Upper lobe of left lung (tissue), 6 donors: ENCODE results near the gene BAIAP2L1. TPM values are rescaled to one million over a fixed set of nuclear protein-coding genes. Genes with fewer than 3 reads are reported as not detected.
A peak's percentile ranks its signal among the peaks of the same experiment; 100 is the strongest.
"Not testable (repeated sequence)": the region's sequence is repeated elsewhere in the genome, so short reads cannot be mapped to it uniquely, and the experiment has no call there.

ENCODE experiments used
- ATAC-seq, 2 donors: fragments of 200-7000 bp; cut with Tn5 transposase; one replicate each; pipeline ENCODE4 v1.9.1; 2022; ENCODE audit warnings: mild to moderate bottlenecking in 2 of 2, moderate library complexity in 2 of 2; ENCODE audit not compliant: low FRiP score in 2 of 2
- DNase-seq, 2 donors: peaks; one replicate each; pipeline ENCODE4 v3.0.0-alpha.2; 2019 to 2020
- H3K27ac ChIP-seq, 4 donors: fragments of 200-600 bp; sonication (generic); one replicate each; pipeline ENCODE4 v1.5.1; 2016 to 2019
- H3K27me3 ChIP-seq, 4 donors: fragments of 200-600 bp; sonication (generic); one replicate each; pipeline ENCODE4 v1.5.1; 2017 to 2019
- H3K36me3 ChIP-seq, 4 donors: fragments of 200-600 bp; sonication (generic); one replicate each; pipeline ENCODE4 v1.5.1; 2016 to 2019
- H3K4me1 ChIP-seq, 4 donors: fragments of 200-600 bp; sonication (generic); one replicate each; pipeline ENCODE4 v1.5.1; 2018 to 2019
- H3K4me3 ChIP-seq, 4 donors: fragments of 200-600 bp; sonication (generic); one replicate each; pipeline ENCODE4 v1.5.1; 2017 to 2019; ENCODE audit warnings: mild to moderate bottlenecking in 2 of 4, moderate library complexity in 1 of 4
- H3K9me3 ChIP-seq, 4 donors: fragments of 200-600 bp; sonication (generic); one replicate each; pipeline ENCODE4 v1.5.1; 2018 to 2019
- EP300 ChIP-seq, 4 donors: sonication (generic); formaldehyde crosslinking; IDR thresholded peaks; one replicate each; pipeline ENCODE4 v1.5.1; 2017; ENCODE audit warnings: antibody characterized with exemption in 4 of 4, control low read depth in 2 of 4
- POLR2A ChIP-seq, 4 donors: fragments of 450-650 bp; IDR thresholded peaks; one replicate each; pipeline ENCODE4 v1.5.1; 2016 to 2017; ENCODE audit warnings: antibody characterized with exemption in 4 of 4, mild to moderate bottlenecking in 2 of 4
- POLR2AphosphoS5 ChIP-seq, 2 donors: sonication (generic); formaldehyde crosslinking; IDR thresholded peaks; one replicate each; pipeline ENCODE4 v1.5.1; 2017; ENCODE audit warnings: antibody characterized with exemption in 2 of 2
- WGBS, 2 donors: methylation state at CpG; one replicate each; pipeline ENCODE4 v1.1.5; 2017 to 2018; 5-methylcytosine and 5-hydroxymethylcytosine counted together
- total RNA-seq, 6 donors: library from RNA; depleted of rRNA in 4 of 6; stranded (reverse); fragments of >200 nt in 4 of 6; gene quantifications; one replicate each; pipeline versions ENCODE4 v1.1.0 to v1.2.1, GENCODE V29; 2016 to 2021
- TF ChIP-seq, protein P1 (sequence below), 6 experiments: fragments of 450-650 bp in 4 of 6; fragments of 200-600 bp in 2 of 6; sonication (generic) in 2 of 6; IDR thresholded peaks; one replicate each; pipeline ENCODE4 v1.5.1; 2016 to 2019; ENCODE audit warnings: antibody characterized with exemption in 6 of 6
- donor health status: DM: no; HTN: no; CAD: no; lungs with moderate emphysema.
- donor health status: DM: no; HTN: yes; CAD: no; lungs with severe emphysema.

The BAIAP2L1 gene
- total RNA-seq, 6 donors from 2014 or later = 20.2 to 35.6 (median 26.6) TPM

DNA sequence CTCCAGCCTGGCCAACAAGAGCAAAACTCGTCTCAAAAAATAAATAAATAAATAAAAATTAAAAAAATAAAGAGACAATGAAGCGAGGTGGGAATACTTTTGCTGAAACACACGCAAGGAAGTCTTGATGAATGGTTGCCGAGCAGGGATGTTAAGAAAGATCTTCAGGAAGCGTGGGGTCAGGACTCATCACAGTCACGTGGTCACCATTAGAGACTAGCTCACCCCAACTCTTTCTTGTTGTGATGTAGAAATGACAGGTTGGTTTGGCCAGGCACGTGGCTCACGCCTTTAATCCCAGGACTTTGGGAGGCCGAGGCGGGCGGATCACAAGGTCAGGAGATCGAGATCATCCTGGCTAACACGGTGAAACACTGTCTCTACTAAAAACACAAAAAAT is 28.9 kb upstream of the BAIAP2L1 start:
- Histone ChIP-seq H3K4me1 (no peaks in the 10 kb centered on the region), H3K27ac (no peak overlapping the region), H3K9me3 (no peaks in the 10 kb centered on the region), H3K4me3 (no peak overlapping the region), H3K27me3 (no peaks in the 10 kb centered on the region), H3K36me3 (no peaks in the 10 kb centered on the region)
- ATAC-seq = no peak
- WGBS, 2 donors = 82 to 87% methylated on average over 13 of the region's 13 CpGs
- no peak for DNase-seq
- TF ChIP-seq POLR2AphosphoS5 (IDR thresholded peaks at IDR 0.05) (no peak), EP300 (IDR thresholded peaks at IDR 0.05) (no peak), POLR2A (IDR thresholded peaks at IDR 0.05) (no peak)
- TF ChIP-seq, protein P1, sequence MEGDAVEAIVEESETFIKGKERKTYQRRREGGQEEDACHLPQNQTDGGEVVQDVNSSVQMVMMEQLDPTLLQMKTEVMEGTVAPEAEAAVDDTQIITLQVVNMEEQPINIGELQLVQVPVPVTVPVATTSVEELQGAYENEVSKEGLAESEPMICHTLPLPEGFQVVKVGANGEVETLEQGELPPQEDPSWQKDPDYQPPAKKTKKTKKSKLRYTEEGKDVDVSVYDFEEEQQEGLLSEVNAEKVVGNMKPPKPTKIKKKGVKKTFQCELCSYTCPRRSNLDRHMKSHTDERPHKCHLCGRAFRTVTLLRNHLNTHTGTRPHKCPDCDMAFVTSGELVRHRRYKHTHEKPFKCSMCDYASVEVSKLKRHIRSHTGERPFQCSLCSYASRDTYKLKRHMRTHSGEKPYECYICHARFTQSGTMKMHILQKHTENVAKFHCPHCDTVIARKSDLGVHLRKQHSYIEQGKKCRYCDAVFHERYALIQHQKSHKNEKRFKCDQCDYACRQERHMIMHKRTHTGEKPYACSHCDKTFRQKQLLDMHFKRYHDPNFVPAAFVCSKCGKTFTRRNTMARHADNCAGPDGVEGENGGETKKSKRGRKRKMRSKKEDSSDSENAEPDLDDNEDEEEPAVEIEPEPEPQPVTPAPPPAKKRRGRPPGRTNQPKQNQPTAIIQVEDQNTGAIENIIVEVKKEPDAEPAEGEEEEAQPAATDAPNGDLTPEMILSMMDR (IDR thresholded peaks at IDR 0.05) = no peak

- TF ChIP-seq POLR2AphosphoS5 (IDR thresholded peaks at IDR 0.05) (no peak), POLR2A (IDR thresholded peaks at IDR 0.05) (no peak), EP300 (IDR thresholded peaks at IDR 0.05) (no peak)
- TF ChIP-seq, protein P1 (IDR thresholded peaks at IDR 0.05) = no peak
- no peaks in the 10 kb centered on the region for H3K36me3 ChIP-seq
- ATAC-seq (no peak), DNase-seq (no peak)
- H3K4me1 ChIP-seq = peaks cover 2 to 10% (median 8%) of the 10 kb centered on the region in 4 donors
- no peaks in the 10 kb centered on the region for H3K9me3 ChIP-seq
- WGBS, 2 donors = 82 to 93% methylated on average over 2 of the region's 2 CpGs
- H3K4me3 ChIP-seq = no peak overlapping the region
- no peaks in the 10 kb centered on the region for H3K27me3 ChIP-seq
- no peak overlapping the region for H3K27ac ChIP-seq
Observed at GRCh38 chr7:98423043-98423442, 22.2 kb upstream of the BAIAP2L1 start.

- H3K36me3 ChIP-seq = no peaks in the 10 kb centered on the region
- no peaks in the 10 kb centered on the region for H3K9me3 ChIP-seq
- DNase-seq (peak; percentile 85 to 90), ATAC-seq (peak; percentile 72 to 90)
- H3K27ac ChIP-seq = no peak overlapping the region
- H3K4me3 ChIP-seq = no peak overlapping the region
- 34 to 52% methylated on average over 16 to 26 of the region's 27 CpGs for WGBS, 2 donors
- H3K27me3 ChIP-seq = no peaks in the 10 kb centered on the region
- peaks cover 2 to 20% (median 13%) of the 10 kb centered on the region in 4 donors for H3K4me1 ChIP-seq
- TF ChIP-seq, protein P1 (IDR thresholded peaks at IDR 0.05) = peak; percentile 59 to 91 (median 80)
- no peak for TF ChIP-seq POLR2AphosphoS5 (IDR thresholded peaks at IDR 0.05)
Observed at GRCh38 chr7:98420966-98421612, 20.2 kb upstream of the BAIAP2L1 start.

DNA sequence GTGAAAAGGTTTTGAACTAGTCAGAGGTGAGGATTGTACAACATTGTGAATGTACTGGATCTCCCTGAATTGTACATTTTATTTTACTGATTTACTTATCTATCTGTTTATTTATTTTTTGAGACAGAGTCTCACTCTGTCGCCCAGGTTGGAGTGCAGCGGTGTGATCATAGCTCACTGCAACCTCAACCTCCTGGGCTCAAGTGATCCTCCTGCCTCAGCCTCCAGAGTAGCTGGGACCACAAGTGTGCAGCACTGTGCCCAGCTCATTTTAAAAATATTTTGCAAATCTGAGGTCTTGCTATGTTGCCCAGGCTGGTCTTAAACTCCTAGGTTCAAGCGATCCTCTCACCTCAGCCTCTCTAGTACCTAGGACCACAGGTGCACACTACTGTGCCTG is 19.1 kb upstream of the BAIAP2L1 start:
- peaks cover 2 to 20% (median 13%) of the 10 kb centered on the region in 4 donors for H3K4me1 ChIP-seq
- WGBS, 2 donors = 90 to 91% methylated on average over 3 of the region's 3 CpGs
- not testable (repeated sequence) for H3K27ac ChIP-seq

DNA sequence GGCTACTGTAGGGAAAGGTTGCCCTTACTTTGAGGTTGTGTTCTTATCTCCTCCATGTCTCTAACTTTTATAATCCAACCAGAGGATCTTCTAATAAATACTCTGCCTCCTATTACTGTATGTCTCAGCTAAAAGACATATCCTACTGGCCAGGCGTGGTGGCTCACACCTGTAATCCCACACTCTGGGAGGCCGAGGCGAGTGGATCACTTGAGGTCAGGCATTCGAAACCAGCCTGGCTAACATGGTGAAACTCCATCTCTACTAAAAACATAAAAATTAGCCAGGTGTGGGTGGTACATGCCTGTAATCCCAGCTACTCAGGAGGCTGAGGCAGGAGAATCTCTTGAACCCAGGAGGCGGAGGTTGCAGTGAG is 18.4 kb upstream of the BAIAP2L1 start:
- not testable (repeated sequence) for H3K27me3 ChIP-seq, H3K27ac ChIP-seq, H3K9me3 ChIP-seq, H3K36me3 ChIP-seq, ATAC-seq, DNase-seq, H3K4me3 ChIP-seq
- H3K4me1 ChIP-seq = peaks cover 2 to 20% (median 13%) of the 10 kb centered on the region in 4 donors
- WGBS, 2 donors = 93 to 97% methylated on average over 5 of the region's 5 CpGs

More for the DNA sequence above, 19.1 kb upstream of the BAIAP2L1 start:
- H3K27me3 ChIP-seq, H3K36me3 ChIP-seq, H3K9me3 ChIP-seq, H3K4me3 ChIP-seq, DNase-seq, ATAC-seq: not testable (repeated sequence)

DNA sequence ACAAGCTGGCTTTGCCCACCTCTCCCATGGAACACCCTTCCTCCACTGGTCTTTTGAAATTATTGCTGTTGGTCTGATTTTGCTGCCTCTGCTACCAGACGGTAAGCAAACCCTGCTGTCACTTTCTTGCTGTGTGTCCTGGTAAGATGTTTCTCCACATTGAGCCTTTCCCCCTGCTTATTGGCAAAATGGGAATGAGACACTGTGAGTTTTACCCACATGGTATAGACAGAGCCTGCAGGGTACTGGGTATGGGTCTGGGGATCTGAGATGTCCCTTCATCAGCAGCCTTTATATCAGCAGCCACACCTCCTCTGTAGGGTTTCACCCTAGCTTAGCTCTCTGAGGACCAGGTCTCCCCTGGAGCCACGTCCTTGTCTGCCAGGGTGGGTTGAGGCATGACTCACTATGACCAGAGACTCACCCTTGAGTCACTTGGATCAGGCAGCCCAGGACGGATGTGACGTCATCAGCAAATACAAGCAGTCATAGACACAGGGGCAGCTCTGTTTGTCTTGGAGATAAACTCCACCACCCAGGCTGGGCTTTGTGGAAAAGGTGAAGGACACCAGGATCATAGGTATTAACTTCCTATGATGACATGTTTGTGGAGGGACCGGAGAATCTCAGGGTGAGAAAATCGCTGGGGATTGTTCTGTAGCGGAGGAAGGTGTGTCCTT is 17.9 kb upstream of the BAIAP2L1 start:
- WGBS, 2 donors = 67 to 69% methylated on average over 7 of the region's 7 CpGs
- ATAC-seq (peak in 1 of 2 donors; percentile 68), DNase-seq (peak in 1 of 2 donors; percentile 61)
- TF ChIP-seq POLR2A (IDR thresholded peaks at IDR 0.05) (no peak), EP300 (IDR thresholded peaks at IDR 0.05) (no peak), POLR2AphosphoS5 (IDR thresholded peaks at IDR 0.05) (no peak)
- TF ChIP-seq, protein P1 (IDR thresholded peaks at IDR 0.05) = no peak
- peaks cover 2 to 20% (median 13%) of the 10 kb centered on the region in 4 donors for H3K4me1 ChIP-seq
- H3K4me3 ChIP-seq = no peak overlapping the region
- H3K36me3 ChIP-seq = no peaks in the 10 kb centered on the region
- no peaks in the 10 kb centered on the region for H3K27me3 ChIP-seq
- H3K9me3 ChIP-seq = no peaks in the 10 kb centered on the region
- H3K27ac ChIP-seq = no peak overlapping the region
